Fibroblast of upper back skin (primary cell): ENCODE results near the gene DPM1.

ENCODE experiments used
- DNase-seq: peaks from one replicate; pipeline ENCODE4 v3.0.0-alpha.2; 2013

DPM1 gene

GRCh38 chr20:50892394-50892793, 65.9 kb downstream of the DPM1 start:
- no peak for DNase-seq

GRCh38 chr20:50891138-50891537, 67.2 kb downstream of the DPM1 start:
- DNase-seq = no peak

GRCh38 chr20:50887576-50887975, 70.8 kb downstream of the DPM1 start:
- no peak for DNase-seq

GRCh38 chr20:50886184-50886790, 72.0 kb downstream of the DPM1 start:
- DNase-seq = no peak

- no peak for DNase-seq
Observed at GRCh38 chr20:50885781-50886180, 72.6 kb downstream of the DPM1 start.

GRCh38 chr20:50885068-50885467, 73.3 kb downstream of the DPM1 start:
- no peak for DNase-seq
